Measurements from ENCODE around the gene SP1.

The SP1 gene

DNA sequence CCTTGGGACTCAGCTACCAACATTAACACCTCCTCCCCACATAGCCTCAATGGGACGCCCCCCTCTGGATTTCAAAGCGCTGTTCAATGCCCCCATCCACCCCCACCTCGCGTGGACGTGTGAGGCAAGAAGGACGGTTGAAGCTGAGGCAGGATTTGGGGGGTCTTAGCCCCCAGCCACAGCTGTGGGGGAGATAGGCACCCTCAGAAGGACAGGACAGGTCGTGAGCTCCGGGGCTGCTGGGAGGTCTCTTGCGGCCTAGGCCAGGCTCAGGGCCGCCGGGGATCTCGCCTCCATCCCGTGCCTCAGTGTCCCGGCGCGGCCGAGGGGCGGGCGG, 35.5 kb upstream of the SP1 start:
- Histone ChIP-seq H3K79me2 (ENCODE audit: insufficient read depth, low read length) (no peaks in the 10 kb centered on the region), H3K9me2 (replicated peaks; ENCODE audit: insufficient read depth, low read length) (no peaks in the 10 kb centered on the region), H3K9ac (ENCODE audit: low read length) (no peak overlapping the region), H4K20me1 (ENCODE audit: low read depth, low read length) (no peaks in the 10 kb centered on the region), H3K27me3 (ENCODE audit: low read length) (no peaks in the 10 kb centered on the region), H3K27ac (ENCODE audit: low read depth, low read length) (no peak overlapping the region), H3F3A (ENCODE audit: insufficient read depth) (0 out of 2 replicates have a peak, but pooled peaks cover 6% of the 10 kb centered on the region), H3K36me3 (ENCODE audit: low read length) (no peaks in the 10 kb centered on the region), H3K9me3 (ENCODE audit: insufficient read depth, low read length) (no peaks in the 10 kb centered on the region), H3K4me2 (ENCODE audit: low read depth, low read length, poor library complexity, severe bottlenecking) (peak overlapping the region; percentile 89), H2AFZ (ENCODE audit: low read depth, low read length, severe bottlenecking) (no peak overlapping the region), H3K4me3 (ENCODE audit: insufficient read depth, low read length, poor library complexity, severe bottlenecking) (no peak overlapping the region)
- TF ChIP-seq EZH2phosphoT487 (conservative IDR thresholded peaks at IDR 0.05; ENCODE audit: low read length), result no peak
- TF ChIP-seq, protein P1, sequence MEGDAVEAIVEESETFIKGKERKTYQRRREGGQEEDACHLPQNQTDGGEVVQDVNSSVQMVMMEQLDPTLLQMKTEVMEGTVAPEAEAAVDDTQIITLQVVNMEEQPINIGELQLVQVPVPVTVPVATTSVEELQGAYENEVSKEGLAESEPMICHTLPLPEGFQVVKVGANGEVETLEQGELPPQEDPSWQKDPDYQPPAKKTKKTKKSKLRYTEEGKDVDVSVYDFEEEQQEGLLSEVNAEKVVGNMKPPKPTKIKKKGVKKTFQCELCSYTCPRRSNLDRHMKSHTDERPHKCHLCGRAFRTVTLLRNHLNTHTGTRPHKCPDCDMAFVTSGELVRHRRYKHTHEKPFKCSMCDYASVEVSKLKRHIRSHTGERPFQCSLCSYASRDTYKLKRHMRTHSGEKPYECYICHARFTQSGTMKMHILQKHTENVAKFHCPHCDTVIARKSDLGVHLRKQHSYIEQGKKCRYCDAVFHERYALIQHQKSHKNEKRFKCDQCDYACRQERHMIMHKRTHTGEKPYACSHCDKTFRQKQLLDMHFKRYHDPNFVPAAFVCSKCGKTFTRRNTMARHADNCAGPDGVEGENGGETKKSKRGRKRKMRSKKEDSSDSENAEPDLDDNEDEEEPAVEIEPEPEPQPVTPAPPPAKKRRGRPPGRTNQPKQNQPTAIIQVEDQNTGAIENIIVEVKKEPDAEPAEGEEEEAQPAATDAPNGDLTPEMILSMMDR (IDR thresholded peaks at IDR 0.05; ENCODE audit: insufficient read depth, low read length, poor library complexity, severe bottlenecking), result no peak

DNA sequence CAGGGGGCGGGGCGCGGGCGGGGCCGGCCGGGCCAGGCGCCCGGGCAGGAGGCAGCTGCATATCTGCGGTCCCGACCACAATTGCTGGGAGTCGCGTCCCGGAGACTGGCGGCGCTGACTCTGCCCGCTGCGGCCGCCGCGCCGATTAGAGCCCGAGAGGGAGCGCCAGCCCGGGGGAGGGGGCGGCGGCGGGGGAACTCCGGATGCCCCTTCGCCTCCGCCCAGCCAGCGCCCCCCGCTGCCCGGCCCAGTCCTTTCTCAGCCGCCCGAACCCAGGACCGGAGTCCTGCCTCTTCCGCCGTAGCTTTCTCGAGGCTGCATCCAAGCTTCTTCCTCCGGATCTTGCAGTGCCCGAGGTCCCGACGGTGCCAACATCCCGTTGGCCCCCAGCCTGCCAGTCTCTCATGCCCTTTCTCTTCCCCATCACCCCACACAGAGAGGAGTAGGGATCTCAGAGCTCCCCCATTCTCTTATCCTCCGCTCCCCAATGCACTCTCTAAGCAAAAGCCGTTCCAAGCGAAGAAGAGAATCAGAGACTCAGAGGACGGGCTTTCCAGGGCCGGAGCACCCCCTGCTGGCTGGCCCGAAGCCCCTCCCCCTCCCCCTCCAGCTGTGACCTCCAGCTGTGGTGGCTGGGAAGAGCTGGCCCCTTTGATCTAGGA, 35.0 kb upstream of the SP1 start:
- Histone ChIP-seq H3K79me2 (ENCODE audit: insufficient read depth, low read length) (no peaks in the 10 kb centered on the region), H3F3A (ENCODE audit: insufficient read depth) (0 out of 2 replicates have a peak, but pooled peaks cover 6% of the 10 kb centered on the region), H3K4me3 (ENCODE audit: insufficient read depth, low read length, poor library complexity, severe bottlenecking) (peak overlapping the region; percentile 57), H3K9ac (ENCODE audit: low read length) (peak overlapping the region; percentile 63), H3K9me3 (ENCODE audit: insufficient read depth, low read length) (no peaks in the 10 kb centered on the region), H4K20me1 (ENCODE audit: low read depth, low read length) (no peaks in the 10 kb centered on the region), H2AFZ (ENCODE audit: low read depth, low read length, severe bottlenecking) (peak overlapping the region; percentile 96), H3K27ac (ENCODE audit: low read depth, low read length) (no peak overlapping the region), H3K4me2 (ENCODE audit: low read depth, low read length, poor library complexity, severe bottlenecking) (peak overlapping the region; percentile 89), H3K9me2 (replicated peaks; ENCODE audit: insufficient read depth, low read length) (no peaks in the 10 kb centered on the region), H3K36me3 (ENCODE audit: low read length) (no peaks in the 10 kb centered on the region), H3K27me3 (ENCODE audit: low read length) (no peaks in the 10 kb centered on the region)
- TF ChIP-seq EZH2phosphoT487 (conservative IDR thresholded peaks at IDR 0.05; ENCODE audit: low read length), result no peak
- TF ChIP-seq, protein P1 (IDR thresholded peaks at IDR 0.05; ENCODE audit: insufficient read depth, low read length, poor library complexity, severe bottlenecking), result peak; percentile 90

GRCh38 chr12:53345486-53346188, 34.3 kb upstream of the SP1 start:
- no peaks in the 10 kb centered on the region for H4K20me1 ChIP-seq (ENCODE audit: low read depth, low read length)
- no peaks in the 10 kb centered on the region for H3K36me3 ChIP-seq (ENCODE audit: low read length)
- peak overlapping the region; percentile 89 for H3K4me2 ChIP-seq (ENCODE audit: low read depth, low read length, poor library complexity, severe bottlenecking)
- H3K4me3 ChIP-seq (ENCODE audit: insufficient read depth, low read length, poor library complexity, severe bottlenecking), result peak overlapping the region; percentile 57
- no peaks in the 10 kb centered on the region for H3K9me3 ChIP-seq (ENCODE audit: insufficient read depth, low read length)
- H3K9me2 ChIP-seq (replicated peaks; ENCODE audit: insufficient read depth, low read length), result no peaks in the 10 kb centered on the region
- no peak overlapping the region for H3K9ac ChIP-seq (ENCODE audit: low read length)
- peak overlapping the region; percentile 96 for H2AFZ ChIP-seq (ENCODE audit: low read depth, low read length, severe bottlenecking)
- H3K27me3 ChIP-seq (ENCODE audit: low read length), result no peaks in the 10 kb centered on the region
- 0 out of 2 replicates have a peak, but pooled peaks cover 6% of the 10 kb centered on the region for H3F3A ChIP-seq (ENCODE audit: insufficient read depth)
- H3K27ac ChIP-seq (ENCODE audit: low read depth, low read length), result no peak overlapping the region
- TF ChIP-seq, protein P1 (IDR thresholded peaks at IDR 0.05; ENCODE audit: insufficient read depth, low read length, poor library complexity, severe bottlenecking), result no peak
- TF ChIP-seq EZH2phosphoT487 (conservative IDR thresholded peaks at IDR 0.05; ENCODE audit: low read length), result no peak
- H3K79me2 ChIP-seq (ENCODE audit: insufficient read depth, low read length), result no peaks in the 10 kb centered on the region

Measured in SU-DHL-6 (cell line).